Suprapubic skin (tissue), 4 donors: ENCODE results near the gene TTPAL.

Source experiments
- CTCF ChIP-seq, 2 donors: fragments of 200-600 bp in 1 of 2; fragments of 450-650 bp in 1 of 2; sonication (generic) in 1 of 2; IDR thresholded peaks; one replicate each; pipeline ENCODE4 v1.5.1; 2016 to 2019; ENCODE audit warnings: antibody characterized with exemption in 2 of 2, mild to moderate bottlenecking in 1 of 2, moderate library complexity in 1 of 2
- POLR2A ChIP-seq, 2 donors: fragments of 450-650 bp; IDR thresholded peaks; one replicate each; pipeline ENCODE4 v1.6.1; 2017; ENCODE audit warnings: antibody characterized with exemption in 2 of 2, mild to moderate bottlenecking in 2 of 2, moderate library complexity in 2 of 2
- POLR2AphosphoS5 ChIP-seq, 3 donors: sonication (generic); formaldehyde crosslinking; IDR thresholded peaks; one replicate each; pipeline ENCODE4 v1.6.1; 2017; ENCODE audit warnings: antibody characterized with exemption in 3 of 3

- TF ChIP-seq CTCF (IDR thresholded peaks at IDR 0.05) (no peak), POLR2A (IDR thresholded peaks at IDR 0.05) (no peak), POLR2AphosphoS5 (IDR thresholded peaks at IDR 0.05) (no peak)
Measured at GRCh38 chr20:44433751-44434538, 41.7 kb upstream of the TTPAL start.
